GM21447 (cell line): ENCODE measurements around the gene SLC10A6.

Experiments used
- ATAC-seq: cut with Tn5 transposase; IDR thresholded peaks from one replicate; pipeline ENCODE4 v1.9.1; 2021; ENCODE audit not compliant: unreplicated experiment

Gene SLC10A6

DNA sequence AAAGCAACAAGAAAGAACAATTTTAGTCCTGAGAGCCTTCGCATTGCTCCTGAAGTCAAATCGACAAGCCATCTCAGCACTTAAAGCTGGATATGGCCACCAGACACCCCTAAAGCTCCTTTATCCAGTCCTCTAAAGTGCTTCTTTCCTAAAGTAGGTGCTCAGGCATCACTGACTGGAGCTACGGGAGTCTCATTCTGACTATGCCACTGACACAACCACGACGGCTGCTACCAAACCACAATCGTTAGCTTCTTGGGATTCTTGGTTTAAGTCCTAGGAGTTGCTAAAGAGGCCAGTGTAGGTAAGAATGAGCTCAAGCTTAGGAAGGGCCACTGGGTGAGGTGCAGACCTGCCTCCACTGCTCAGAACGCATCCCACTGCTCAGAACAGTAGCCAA lies 1.0 kb downstream of the SLC10A6 start:
- ATAC-seq, result no peak

GRCh38 chr4:86847571-86847970 lies 1.6 kb downstream of the SLC10A6 start:
- ATAC-seq, result no peak

DNA sequence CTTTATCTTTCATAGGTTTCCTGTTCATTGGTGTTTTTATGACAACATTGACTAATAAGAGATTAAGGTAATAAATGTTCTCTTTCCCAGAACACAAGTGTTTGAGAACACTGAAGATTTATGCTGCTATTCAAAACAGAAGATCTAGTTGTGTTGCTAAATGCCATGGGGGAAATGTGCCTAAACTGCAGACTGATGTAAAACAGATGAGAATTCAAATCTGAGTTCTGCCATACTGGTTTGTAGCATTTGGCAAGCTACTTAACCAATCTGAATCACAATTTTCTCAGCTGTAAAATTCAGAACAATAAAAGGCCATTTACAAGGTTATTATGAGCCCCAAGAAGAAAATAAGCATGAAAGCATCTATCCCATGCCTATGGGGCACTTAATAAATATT lies 2.3 kb downstream of the SLC10A6 start:
- no peak for ATAC-seq

DNA sequence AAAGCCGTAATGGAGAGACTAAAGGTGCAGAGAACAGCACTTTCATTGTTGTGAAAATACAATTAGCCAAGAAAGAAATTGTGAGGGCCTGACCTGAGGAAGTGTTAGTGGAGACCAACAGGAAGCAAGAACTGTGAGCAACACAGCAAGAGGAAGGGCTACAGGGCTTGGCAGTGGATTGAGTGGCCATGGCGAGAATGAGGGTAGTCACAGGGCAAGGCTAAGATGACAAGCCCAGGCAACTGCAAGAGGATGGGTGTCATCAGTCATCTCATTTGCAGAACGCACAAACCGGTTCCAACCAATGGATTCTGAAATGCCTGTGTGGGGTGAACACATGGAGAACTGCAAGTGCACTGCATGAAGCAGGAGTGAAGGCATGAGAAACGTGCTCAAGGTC lies 3.6 kb downstream of the SLC10A6 start:
- no peak for ATAC-seq

GRCh38 chr4:86841309-86841708 lies 7.9 kb downstream of the SLC10A6 start:
- ATAC-seq, result no peak

- ATAC-seq, result no peak
These were observed 8.3 kb downstream of the SLC10A6 start for GRCh38 chr4:86840858-86841257.

- no peak for ATAC-seq
These were observed 11.3 kb downstream of the SLC10A6 start for GRCh38 chr4:86837691-86838503.

- ATAC-seq, result no peak
These were observed 13.5 kb downstream of the SLC10A6 start for GRCh38 chr4:86835677-86836076.

GRCh38 chr4:86834901-86835300 lies 14.3 kb downstream of the SLC10A6 start:
- no peak for ATAC-seq

DNA sequence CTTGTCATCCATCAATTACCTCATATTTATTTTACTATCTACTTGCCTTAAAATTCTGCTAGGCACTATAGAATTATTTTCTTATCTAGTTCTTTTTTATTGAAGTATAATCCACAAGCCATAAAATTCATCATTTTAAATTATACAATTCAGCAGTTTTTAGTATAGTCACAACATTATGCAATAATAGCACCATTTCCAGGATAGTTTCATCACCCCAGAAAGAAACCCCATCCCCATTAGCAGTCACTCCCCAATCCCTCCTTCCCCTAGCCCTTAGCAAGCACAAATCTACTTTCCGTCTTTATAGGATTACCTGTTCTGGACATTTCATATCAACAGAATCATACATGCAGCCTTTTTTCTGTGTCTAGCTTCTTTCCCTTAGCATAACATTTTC lies 15.6 kb downstream of the SLC10A6 start:
- ATAC-seq, result no peak

GRCh38 chr4:86831262-86832130 lies 17.7 kb downstream of the SLC10A6 start:
- no peak for ATAC-seq

DNA sequence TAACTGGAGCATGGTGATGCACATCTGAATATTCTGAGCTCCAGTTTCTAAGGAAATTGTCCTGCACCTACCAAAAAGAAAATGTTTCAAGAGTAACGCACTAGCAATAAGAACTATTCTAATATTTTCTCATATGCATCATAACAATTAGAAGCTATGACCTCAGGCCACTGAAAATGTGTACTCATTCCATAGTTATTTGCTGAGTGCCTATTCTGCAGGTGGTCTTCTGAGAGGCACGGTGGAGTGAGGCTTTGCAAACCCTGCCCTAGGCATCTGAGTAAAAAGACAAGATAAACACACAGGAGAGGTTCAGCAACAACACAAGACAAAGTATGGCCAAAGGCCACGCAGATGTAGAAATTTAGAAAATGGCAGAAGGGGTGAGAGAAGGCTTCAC lies 23.7 kb downstream of the SLC10A6 start:
- ATAC-seq, result no peak

DNA sequence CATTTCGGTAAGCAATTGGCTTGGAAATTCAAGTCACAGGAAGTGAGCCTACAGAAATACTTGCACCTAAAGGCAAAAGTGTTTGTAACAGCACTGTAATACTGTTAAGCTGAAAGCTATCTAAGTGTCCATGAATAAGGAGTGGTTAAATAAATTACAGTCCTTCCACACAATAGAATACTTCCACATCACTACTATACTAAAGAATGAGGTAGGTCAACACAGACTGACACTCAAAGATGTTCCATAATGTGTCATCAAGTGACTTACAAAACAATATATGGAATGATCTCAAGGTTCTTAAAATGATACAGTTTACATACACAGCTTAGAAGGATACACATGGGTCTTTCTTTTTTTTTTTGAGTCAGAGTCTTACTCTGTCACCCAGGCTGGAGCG lies 27.0 kb downstream of the SLC10A6 start:
- ATAC-seq, result no peak

DNA sequence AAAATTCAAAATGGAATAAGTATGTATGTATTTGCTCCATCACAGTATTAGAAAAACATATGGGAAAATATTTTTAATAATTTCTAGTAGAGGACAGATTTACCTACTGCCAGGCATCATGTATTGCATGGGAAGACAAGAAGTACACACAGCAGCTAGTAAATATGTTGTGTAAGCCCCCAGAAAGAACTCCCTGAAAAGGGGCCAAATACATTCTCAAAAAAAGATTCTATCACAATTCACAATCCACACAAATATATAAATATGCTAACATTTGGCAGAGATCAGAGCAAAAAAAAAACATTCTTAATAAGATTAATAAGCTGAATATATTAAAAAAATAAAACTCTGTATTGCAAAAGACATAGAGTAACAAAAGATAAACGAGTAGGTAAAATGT lies 28.0 kb downstream of the SLC10A6 start:
- ATAC-seq, result no peak

DNA sequence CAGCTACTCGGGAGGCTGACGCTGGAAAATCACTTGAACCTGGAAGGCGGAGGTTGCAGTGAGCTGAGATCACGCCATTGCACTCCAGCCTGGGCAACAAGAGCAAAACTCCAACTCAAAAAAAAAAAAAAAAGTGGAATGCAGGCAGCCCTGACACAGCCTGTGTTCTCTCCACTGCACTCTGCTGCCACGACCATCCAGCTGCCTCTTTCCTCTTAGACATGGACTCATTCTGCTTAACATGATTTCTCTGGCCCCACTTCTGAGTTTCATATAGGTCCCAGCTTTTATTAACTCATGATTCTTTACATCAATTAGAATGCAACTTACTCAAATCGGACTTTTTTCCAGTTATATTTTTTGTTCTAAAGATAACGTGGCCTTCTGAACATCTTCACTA lies 29.6 kb downstream of the SLC10A6 start:
- ATAC-seq, result no peak

DNA sequence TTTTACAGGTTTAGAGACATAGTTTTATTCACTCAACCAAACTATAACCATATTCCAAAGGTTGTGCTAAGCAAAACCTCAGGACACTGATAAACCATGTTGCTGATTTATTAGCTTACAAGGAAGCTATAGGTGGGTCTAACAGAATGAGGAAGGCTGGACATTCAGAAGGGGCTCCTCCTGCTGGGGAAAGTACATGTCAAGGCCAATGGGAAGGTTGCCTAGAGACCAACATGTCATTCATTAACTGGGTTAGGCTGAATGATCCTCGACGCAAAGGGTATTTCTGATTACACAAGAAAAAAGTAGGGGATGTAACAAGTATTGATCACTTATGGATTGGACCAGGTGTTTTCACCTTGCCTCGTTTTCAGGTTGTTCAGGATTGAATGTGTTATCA lies 30.3 kb downstream of the SLC10A6 start:
- no peak for ATAC-seq

- no peak for ATAC-seq
These were observed 31.0 kb downstream of the SLC10A6 start for GRCh38 chr4:86818211-86818610.

GRCh38 chr4:86816501-86817273 lies 32.5 kb downstream of the SLC10A6 start:
- no peak for ATAC-seq

DNA sequence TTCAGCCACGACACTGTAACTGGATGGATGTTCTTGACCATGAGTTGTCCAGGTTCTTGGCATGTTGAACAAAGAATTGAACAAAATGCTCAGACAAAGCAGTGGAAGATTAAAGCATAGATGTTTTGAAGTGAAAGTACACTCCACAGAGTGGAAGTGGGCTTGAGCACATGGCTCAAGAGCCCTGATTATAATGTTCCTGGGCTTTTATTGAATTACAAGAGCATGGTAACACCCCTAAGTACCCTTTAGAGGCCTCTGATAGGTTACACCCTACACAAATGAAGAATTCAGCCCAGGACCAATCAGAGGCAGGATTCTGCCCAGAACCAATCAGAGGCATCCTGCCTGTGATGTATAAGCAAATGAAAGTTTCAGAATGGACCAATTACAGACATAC lies 33.5 kb downstream of the SLC10A6 start:
- no peak for ATAC-seq

DNA sequence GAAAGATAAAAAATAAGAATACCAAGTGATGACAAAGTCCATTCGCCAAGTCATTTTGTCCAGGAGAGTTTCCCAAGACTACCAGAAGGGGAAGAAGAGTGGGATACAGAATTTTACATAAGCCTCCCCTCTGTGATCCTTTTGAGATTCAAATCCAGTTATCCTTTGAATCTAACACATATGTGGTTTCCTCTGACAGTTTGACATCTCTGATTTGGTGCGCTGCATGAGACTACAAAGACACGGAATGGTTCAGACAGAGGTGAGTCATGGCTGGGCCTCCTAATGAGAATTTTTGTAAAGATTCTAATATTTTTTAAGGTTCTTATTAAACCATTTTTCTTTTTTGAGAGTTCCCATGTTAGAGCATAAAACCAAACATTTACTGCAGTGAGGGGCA lies 38.3 kb downstream of the SLC10A6 start:
- no peak for ATAC-seq

- no peak for ATAC-seq
These were observed 39.4 kb downstream of the SLC10A6 start for GRCh38 chr4:86809809-86810208.
